SK-N-SH treated with all-trans-retinoic acid at 6 μM for 48 hours (cell line): Measurements from ENCODE around the gene PDE9A.

Experiments
- ATAC-seq: fragments of 200-7000 bp; cut with Tn5 transposase; 3 replicates; pipeline ENCODE4 v1.9.1; 2020; ENCODE audit warnings: mild to moderate bottlenecking, moderate library complexity
- ARNTL ChIP-seq: fragments of 450-650 bp; formaldehyde crosslinking; IDR thresholded peaks from 2 replicates; pipeline ENCODE4 v1.5.0; 2020; ENCODE audit warnings: low read depth, mild to moderate bottlenecking, moderate library complexity, borderline replicate concordance
- BACH2 ChIP-seq: fragments of 250-450 bp; sonication (Bioruptor Pico); IDR thresholded peaks from 2 replicates; pipeline ENCODE4 v1.9.0; 2021; ENCODE audit warnings: mild to moderate bottlenecking, borderline replicate concordance
- CSDC2 ChIP-seq: fragments of 250-450 bp; sonication (Bioruptor Pico); IDR thresholded peaks from 2 replicates; pipeline ENCODE4 v1.5.0; 2020; ENCODE audit warnings: mild to moderate bottlenecking, moderate library complexity
- ESRRG ChIP-seq: fragments of 250-450 bp; sonication (Bioruptor Pico); IDR thresholded peaks from 2 replicates; pipeline ENCODE4 v1.6.1; 2021; ENCODE audit warnings: mild to moderate bottlenecking
- GLIS3 ChIP-seq: fragments of 250-450 bp; sonication (Bioruptor Pico); IDR thresholded peaks from 2 replicates; pipeline ENCODE4 v1.5.0; 2020; ENCODE audit warnings: mild to moderate bottlenecking, moderate library complexity
- ISL1 ChIP-seq: fragments of 250-450 bp; sonication (Bioruptor Pico); IDR thresholded peaks from 2 replicates; pipeline ENCODE4 v2.1.2; 2022; ENCODE audit warnings: mild to moderate bottlenecking, moderate library complexity
- OSR1 ChIP-seq: fragments of 250-450 bp; sonication (Bioruptor Pico); IDR thresholded peaks from 2 replicates; pipeline ENCODE4 v1.8.0; 2022; ENCODE audit warnings: moderate library complexity, mild to moderate bottlenecking, inconsistent platforms
- PPARA ChIP-seq: fragments of 250-450 bp; sonication (Bioruptor Pico); IDR thresholded peaks from 2 replicates; pipeline ENCODE4 v1.5.0; 2020; ENCODE audit warnings: mild to moderate bottlenecking, borderline replicate concordance
- RARB ChIP-seq: fragments of 250-450 bp; sonication (Bioruptor Pico); IDR thresholded peaks from 2 replicates; pipeline ENCODE4 v1.8.0; 2021; ENCODE audit warnings: mild to moderate bottlenecking, moderate library complexity
- SNAI2 ChIP-seq: fragments of 250-450 bp; sonication (Bioruptor Pico); IDR thresholded peaks from 2 replicates; pipeline ENCODE4 v1.5.0; 2020; ENCODE audit warnings: mild to moderate bottlenecking, moderate library complexity
- TCF4 ChIP-seq: fragments of 250-450 bp; sonication (Bioruptor Pico); IDR thresholded peaks from 2 replicates; pipeline ENCODE4 v1.8.0; 2021; ENCODE audit warnings: mild to moderate bottlenecking, moderate library complexity, borderline replicate concordance
- TOX ChIP-seq: fragments of 250-450 bp; sonication (Bioruptor Pico); IDR thresholded peaks from 2 replicates; pipeline ENCODE4 v1.8.0; 2021; ENCODE audit warnings: mild to moderate bottlenecking, moderate library complexity, borderline replicate concordance
- ZC3H10 ChIP-seq: fragments of 250-450 bp; sonication (Bioruptor Pico); IDR thresholded peaks from 2 replicates; pipeline ENCODE4 v1.5.1; 2021; ENCODE audit warnings: mild to moderate bottlenecking, moderate library complexity
- ZFP3 ChIP-seq: fragments of 250-450 bp; sonication (Bioruptor Pico); IDR thresholded peaks from 2 replicates; pipeline ENCODE4 v1.5.0; 2020; ENCODE audit warnings: mild to moderate bottlenecking, moderate library complexity
- ZFP30 ChIP-seq: fragments of 450-650 bp; formaldehyde crosslinking; IDR thresholded peaks from 2 replicates; pipeline ENCODE4 v1.5.0; 2022; ENCODE audit warnings: mild to moderate bottlenecking, moderate library complexity
- ZNF565 ChIP-seq: fragments of 450-650 bp; formaldehyde crosslinking; conservative IDR thresholded peaks from 2 replicates; pipeline ENCODE4 v1.5.0; 2020; ENCODE audit warnings: low read depth, mild to moderate bottlenecking, moderate library complexity
- ZNF70 ChIP-seq: fragments of 450-650 bp; formaldehyde crosslinking; IDR thresholded peaks from 2 replicates; pipeline ENCODE4 v1.5.0; 2020; ENCODE audit warnings: mild to moderate bottlenecking, moderate library complexity
- ZNF8 ChIP-seq: fragments of 450-650 bp; formaldehyde crosslinking; IDR thresholded peaks from 2 replicates; pipeline ENCODE4 v1.5.0; 2020; ENCODE audit warnings: mild to moderate bottlenecking, moderate library complexity
- TF ChIP-seq, protein P1 (sequence below): fragments of 250-450 bp; sonication (Bioruptor Pico); IDR thresholded peaks from 2 replicates; pipeline ENCODE4 v1.5.0; 2020; ENCODE audit warnings: mild to moderate bottlenecking, moderate library complexity
- TF ChIP-seq, protein P2 (sequence below): fragments of 250-450 bp; sonication (Bioruptor Pico); IDR thresholded peaks from 2 replicates; pipeline ENCODE4 v1.5.1; 2021; ENCODE audit warnings: mild to moderate bottlenecking, moderate library complexity
- TF ChIP-seq, protein P3 (sequence below): fragments of 250-450 bp; sonication (Bioruptor Pico); IDR thresholded peaks from 2 replicates; pipeline ENCODE4 v1.5.1; 2020; ENCODE audit warnings: low read depth, mild to moderate bottlenecking, moderate library complexity
- TF ChIP-seq, protein P4 (sequence below): fragments of 250-450 bp; sonication (Bioruptor Pico); IDR thresholded peaks from 2 replicates; pipeline ENCODE4 v1.8.0; 2021; ENCODE audit warnings: low read depth, mild to moderate bottlenecking, moderate library complexity, borderline replicate concordance

The PDE9A gene

DNA sequence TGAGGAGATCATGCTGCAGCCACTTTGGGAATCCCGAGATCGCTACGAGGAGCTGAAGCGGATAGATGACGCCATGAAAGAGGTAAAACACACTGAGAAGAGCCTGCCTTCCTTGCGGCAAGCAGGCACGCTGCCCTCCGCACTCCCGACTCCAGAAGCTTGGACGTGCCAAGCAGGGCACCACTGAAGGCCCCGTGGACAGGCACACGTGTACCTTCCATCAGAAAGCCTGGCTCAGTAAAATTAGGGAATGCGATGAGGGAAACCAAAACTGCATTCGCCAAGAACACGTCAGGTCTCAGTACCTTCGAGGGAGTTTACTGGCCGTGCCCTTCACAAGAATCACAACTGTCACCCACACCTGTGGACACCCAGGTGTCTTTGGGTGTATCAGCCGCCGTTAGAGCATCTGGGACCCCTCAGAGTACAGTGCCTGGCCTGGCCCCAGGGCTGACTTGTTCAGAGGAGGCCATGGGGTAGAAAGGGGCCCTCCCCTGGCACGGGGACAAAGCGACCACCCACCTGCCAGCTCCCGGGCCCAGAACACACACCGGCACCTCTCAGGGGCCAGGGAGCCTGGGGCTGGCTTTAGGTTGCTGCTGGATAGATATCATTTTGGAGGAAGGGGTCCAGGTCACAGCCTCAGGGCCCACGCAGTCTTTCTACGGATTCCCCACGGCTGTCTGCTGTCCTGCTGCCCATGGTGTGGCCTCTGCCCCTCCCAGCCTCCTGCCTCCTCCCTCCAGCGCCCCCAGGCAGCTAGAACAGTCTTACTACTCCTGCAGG lies 117.5 kb downstream of the PDE9A start:
- TF ChIP-seq CSDC2 (CRISPR knock-in tag) (no peak), TCF4 (CRISPR knock-in tag) (no peak), ESRRG (CRISPR knock-in tag) (no peak), ZNF565 (CRISPR knock-in tag) (no peak), PPARA (CRISPR knock-in tag) (no peak), ZC3H10 (no peak), OSR1 (CRISPR knock-in tag) (no peak), ARNTL (CRISPR knock-in tag) (no peak), GLIS3 (no peak), BACH2 (CRISPR knock-in tag) (no peak), SNAI2 (no peak), ZFP30 (CRISPR knock-in tag) (no peak), TOX (CRISPR knock-in tag) (no peak), ZNF70 (no peak), ZNF8 (CRISPR knock-in tag) (no peak), ISL1 (no peak)
- TF ChIP-seq, protein P1, sequence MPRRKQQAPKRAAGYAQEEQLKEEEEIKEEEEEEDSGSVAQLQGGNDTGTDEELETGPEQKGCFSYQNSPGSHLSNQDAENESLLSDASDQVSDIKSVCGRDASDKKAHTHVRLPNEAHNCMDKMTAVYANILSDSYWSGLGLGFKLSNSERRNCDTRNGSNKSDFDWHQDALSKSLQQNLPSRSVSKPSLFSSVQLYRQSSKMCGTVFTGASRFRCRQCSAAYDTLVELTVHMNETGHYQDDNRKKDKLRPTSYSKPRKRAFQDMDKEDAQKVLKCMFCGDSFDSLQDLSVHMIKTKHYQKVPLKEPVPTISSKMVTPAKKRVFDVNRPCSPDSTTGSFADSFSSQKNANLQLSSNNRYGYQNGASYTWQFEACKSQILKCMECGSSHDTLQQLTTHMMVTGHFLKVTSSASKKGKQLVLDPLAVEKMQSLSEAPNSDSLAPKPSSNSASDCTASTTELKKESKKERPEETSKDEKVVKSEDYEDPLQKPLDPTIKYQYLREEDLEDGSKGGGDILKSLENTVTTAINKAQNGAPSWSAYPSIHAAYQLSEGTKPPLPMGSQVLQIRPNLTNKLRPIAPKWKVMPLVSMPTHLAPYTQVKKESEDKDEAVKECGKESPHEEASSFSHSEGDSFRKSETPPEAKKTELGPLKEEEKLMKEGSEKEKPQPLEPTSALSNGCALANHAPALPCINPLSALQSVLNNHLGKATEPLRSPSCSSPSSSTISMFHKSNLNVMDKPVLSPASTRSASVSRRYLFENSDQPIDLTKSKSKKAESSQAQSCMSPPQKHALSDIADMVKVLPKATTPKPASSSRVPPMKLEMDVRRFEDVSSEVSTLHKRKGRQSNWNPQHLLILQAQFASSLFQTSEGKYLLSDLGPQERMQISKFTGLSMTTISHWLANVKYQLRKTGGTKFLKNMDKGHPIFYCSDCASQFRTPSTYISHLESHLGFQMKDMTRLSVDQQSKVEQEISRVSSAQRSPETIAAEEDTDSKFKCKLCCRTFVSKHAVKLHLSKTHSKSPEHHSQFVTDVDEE (CRISPR knock-in tag), result no peak
- TF ChIP-seq, protein P2, sequence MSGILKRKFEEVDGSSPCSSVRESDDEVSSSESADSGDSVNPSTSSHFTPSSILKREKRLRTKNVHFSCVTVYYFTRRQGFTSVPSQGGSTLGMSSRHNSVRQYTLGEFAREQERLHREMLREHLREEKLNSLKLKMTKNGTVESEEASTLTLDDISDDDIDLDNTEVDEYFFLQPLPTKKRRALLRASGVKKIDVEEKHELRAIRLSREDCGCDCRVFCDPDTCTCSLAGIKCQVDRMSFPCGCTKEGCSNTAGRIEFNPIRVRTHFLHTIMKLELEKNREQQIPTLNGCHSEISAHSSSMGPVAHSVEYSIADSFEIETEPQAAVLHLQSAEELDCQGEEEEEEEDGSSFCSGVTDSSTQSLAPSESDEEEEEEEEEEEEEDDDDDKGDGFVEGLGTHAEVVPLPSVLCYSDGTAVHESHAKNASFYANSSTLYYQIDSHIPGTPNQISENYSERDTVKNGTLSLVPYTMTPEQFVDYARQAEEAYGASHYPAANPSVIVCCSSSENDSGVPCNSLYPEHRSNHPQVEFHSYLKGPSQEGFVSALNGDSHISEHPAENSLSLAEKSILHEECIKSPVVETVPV, result no peak
- TF ChIP-seq, protein P3, sequence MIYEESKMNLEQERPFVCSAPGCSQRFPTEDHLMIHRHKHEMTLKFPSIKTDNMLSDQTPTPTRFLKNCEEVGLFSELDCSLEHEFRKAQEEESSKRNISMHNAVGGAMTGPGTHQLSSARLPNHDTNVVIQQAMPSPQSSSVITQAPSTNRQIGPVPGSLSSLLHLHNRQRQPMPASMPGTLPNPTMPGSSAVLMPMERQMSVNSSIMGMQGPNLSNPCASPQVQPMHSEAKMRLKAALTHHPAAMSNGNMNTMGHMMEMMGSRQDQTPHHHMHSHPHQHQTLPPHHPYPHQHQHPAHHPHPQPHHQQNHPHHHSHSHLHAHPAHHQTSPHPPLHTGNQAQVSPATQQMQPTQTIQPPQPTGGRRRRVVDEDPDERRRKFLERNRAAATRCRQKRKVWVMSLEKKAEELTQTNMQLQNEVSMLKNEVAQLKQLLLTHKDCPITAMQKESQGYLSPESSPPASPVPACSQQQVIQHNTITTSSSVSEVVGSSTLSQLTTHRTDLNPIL, result no peak
- TF ChIP-seq, all 23 proteins: peak for 0
- no peak for ATAC-seq

DNA sequence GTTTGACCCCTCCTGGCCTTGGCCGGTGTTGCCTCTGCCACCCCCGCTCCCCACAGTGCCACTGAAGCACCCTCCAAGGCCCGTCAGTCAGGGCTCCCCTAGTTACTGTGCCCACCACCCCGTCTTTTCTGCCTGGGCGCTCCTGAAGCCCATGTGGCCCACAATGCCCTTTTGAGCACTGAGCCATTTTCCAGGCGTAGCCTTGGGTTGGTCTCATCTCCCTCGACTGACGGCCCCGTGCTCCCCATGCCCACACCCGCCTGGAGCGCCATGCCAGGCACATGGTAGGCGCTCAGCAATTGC lies 118.0 kb downstream of the PDE9A start:
- TF ChIP-seq GLIS3 (no peak), TOX (CRISPR knock-in tag) (no peak), ZNF8 (CRISPR knock-in tag) (no peak), SNAI2 (no peak), CSDC2 (CRISPR knock-in tag) (no peak), TCF4 (CRISPR knock-in tag) (no peak), ZC3H10 (no peak), ZNF565 (CRISPR knock-in tag) (no peak), ISL1 (no peak), ZFP3 (CRISPR knock-in tag) (no peak)
- TF ChIP-seq, protein P4, sequence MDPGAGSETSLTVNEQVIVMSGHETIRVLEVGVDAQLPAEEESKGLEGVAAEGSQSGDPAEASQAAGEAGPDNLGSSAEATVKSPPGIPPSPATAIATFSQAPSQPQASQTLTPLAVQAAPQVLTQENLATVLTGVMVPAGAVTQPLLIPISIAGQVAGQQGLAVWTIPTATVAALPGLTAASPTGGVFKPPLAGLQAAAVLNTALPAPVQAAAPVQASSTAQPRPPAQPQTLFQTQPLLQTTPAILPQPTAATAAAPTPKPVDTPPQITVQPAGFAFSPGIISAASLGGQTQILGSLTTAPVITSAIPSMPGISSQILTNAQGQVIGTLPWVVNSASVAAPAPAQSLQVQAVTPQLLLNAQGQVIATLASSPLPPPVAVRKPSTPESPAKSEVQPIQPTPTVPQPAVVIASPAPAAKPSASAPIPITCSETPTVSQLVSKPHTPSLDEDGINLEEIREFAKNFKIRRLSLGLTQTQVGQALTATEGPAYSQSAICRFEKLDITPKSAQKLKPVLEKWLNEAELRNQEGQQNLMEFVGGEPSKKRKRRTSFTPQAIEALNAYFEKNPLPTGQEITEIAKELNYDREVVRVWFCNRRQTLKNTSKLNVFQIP (CRISPR knock-in tag), result no peak
- ATAC-seq, result no peak

DNA sequence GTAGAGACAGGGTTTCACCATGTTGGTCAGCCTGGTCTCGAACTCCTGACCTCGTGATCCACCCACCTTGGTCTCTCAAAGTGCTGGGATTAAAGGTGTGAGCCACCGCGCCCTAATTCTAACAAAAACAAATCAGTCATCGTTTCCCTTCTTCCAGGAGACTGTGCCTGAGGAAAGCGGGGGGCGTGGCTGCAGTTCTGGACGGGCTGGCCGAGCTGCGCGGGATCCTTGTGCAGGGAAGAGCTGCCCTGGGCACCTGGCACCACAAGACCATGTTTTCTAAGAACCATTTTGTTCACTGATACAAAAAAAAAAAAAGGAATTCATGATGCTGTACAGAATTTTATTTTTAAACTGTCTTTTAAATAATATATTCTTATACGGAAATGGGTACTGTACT lies 121.7 kb downstream of the PDE9A start:
- no peak for ATAC-seq
- TF ChIP-seq ISL1 (no peak), ZFP30 (CRISPR knock-in tag) (no peak), ZFP3 (CRISPR knock-in tag) (no peak), TCF4 (CRISPR knock-in tag) (no peak), PPARA (CRISPR knock-in tag) (no peak), SNAI2 (no peak), RARB (CRISPR knock-in tag) (no peak), CSDC2 (CRISPR knock-in tag) (no peak), BACH2 (CRISPR knock-in tag) (no peak)
- TF ChIP-seq, protein P4 (CRISPR knock-in tag), result no peak
